Activated naive CD4-positive, alpha-beta T cell treated with anti-CD3 and anti-CD28 coated beads, Interleukin-2, amount 50 U/mL, for 72 hours (primary cell): ENCODE data around the gene EAPP. TPM values are rescaled to one million over a fixed set of nuclear protein-coding genes. Genes with fewer than 3 reads are reported as not detected.

Source experiments
- ATAC-seq, 2 donors: fragments of 150-1000 bp; cut with Tn5 transposase; 2 replicates each; pipeline ENCODE4 v1.10.0; 2021; ENCODE audit warnings: mild to moderate bottlenecking in 2 of 2, moderate library complexity in 2 of 2
- DNase-seq, 2 donors: peaks; one replicate each; pipeline ENCODE4 v3.0.0; 2021 to 2022; ENCODE audit warnings: low spot score in 2 of 2
- H3K27ac Mint-ChIP-seq, 2 donors: one replicate each; pipeline ENCODE4 v1.8.0; 2022; ENCODE audit warnings: mild to moderate bottlenecking in 2 of 2, mixed read lengths in 2 of 2
- H3K36me3 Mint-ChIP-seq, 2 donors: one replicate each; pipeline ENCODE4 v1.8.0; 2022; ENCODE audit warnings: mixed read lengths in 2 of 2
- H3K9me3 Mint-ChIP-seq, 2 donors: one replicate each; pipeline ENCODE4 v1.8.0; 2022; ENCODE audit warnings: mixed read lengths in 2 of 2
- total RNA-seq, 2 donors: library from RNA; stranded (reverse); gene quantifications; one replicate each; pipeline ENCODE4 v1.2.3, GENCODE V29; 2022

EAPP gene
- total RNA-seq, 2 donors from 2014 or later: 37.5 to 37.7 TPM

DNA sequence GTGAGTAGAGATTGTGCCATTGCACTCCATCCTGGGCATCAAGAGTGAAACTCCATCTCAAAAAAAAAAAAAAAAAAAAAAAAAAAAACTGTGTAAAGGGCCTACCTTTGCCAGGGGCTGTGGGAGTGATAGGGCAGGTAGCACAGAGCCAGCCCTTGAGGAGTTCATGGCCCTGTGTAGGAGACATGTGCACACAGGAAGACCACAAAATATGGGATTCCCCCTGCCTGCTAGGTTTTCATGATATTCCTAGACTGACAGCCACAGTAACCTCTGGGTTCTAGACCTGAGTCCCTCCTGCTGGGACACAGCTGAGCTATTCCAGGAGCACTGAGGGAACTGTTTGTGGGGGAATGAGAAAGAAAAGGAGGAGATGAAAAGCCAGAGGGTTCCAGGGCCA lies 69.2 kb downstream of the EAPP start:
- Mint-ChIP-seq H3K27ac (no peak overlapping the region), H3K9me3 (no peaks in the 10 kb centered on the region), H3K36me3 (no peaks in the 10 kb centered on the region)
- peak in 1 of 2 donors; percentile 49 for ATAC-seq
- DNase-seq: no peak

DNA sequence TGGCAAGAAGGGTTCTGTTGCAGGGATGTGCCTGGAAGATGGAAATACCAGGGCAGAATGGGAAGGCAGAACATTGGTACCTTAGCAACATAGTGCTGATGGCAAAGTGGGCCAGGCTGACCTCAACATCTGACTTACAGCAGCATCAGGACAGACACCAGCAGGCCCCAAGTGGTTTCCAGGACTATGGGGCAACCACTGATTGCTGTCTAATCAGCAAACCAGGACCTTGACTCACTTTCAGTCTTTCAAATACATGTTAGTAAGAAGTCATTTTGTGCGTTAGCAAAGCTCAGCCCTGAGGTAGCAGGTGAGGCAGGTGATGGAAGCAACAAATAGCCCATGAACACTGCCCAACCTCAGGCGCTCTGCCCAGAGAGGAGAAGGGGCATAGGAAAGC lies 72.8 kb downstream of the EAPP start:
- DNase-seq (no peak), ATAC-seq (no peak)
- H3K27ac Mint-ChIP-seq: no peak overlapping the region
- H3K36me3 Mint-ChIP-seq: no peaks in the 10 kb centered on the region
- H3K9me3 Mint-ChIP-seq: no peaks in the 10 kb centered on the region

Other genes with a start within 250 kb of the EAPP start
- 10 to 100 TPM; 10.7 to 11.5 TPM for gene SPTSSA, start 77.5 kb downstream of the EAPP start, total RNA-seq
- gene SNX6, start 90.4 kb upstream of the EAPP start, total RNA-seq: 100 to 1,000 TPM in 1 of 2 donors, 10 to 100 TPM in 1; 78.0 to 109 TPM
- 1 to 10 TPM; 2.9 to 6.0 TPM for gene CFL2, start 174.9 kb upstream of the EAPP start, total RNA-seq